ENCODE data around the gene ADRB1. TPM values are rescaled to one million over a fixed set of nuclear protein-coding genes. Genes with fewer than 3 reads are reported as not detected.

ADRB1 gene
- total and polyA plus RNA-seq, 2 donors (not counting 3 experiments of a cell fraction or from before 2014, with no cell fraction given), result 0.23 to 0.97 TPM

DNA sequence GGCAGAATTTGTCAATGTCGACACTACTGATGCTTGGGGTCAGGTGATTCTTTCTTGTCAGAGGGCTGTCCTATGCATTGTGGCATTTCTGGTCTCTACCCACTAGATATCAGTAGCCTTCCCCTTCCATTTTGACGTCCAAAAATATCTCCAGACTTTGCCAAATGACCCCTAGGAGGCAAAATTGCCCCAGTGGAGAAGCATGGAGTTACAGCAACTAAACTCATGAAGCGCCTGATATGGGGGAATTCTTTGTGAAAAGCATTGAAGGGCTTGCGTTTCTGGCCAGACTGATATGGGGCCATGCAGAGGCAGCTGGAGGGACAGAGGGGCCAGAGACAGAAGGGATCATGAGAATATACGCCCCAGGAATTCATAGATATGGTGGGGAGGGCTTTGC lies 43.6 kb downstream of the ADRB1 start:
- dilution Hi-C loops (cut with MboI; ENCODE audit: extremely low pct_ligation_motif_present, low sequenced_read_pairs) (no loop called here), intact Hi-C loops (cut with micrococcal nuclease) (no loop called here)
- Histone ChIP-seq H3K4me1 (ENCODE audit: control insufficient read depth, extremely low read depth, insufficient read depth, low read length) (no peaks in the 10 kb centered on the region), H3K9ac (replicated peaks; ENCODE audit: extremely low read depth, insufficient read depth, low read length) (no peak overlapping the region), H3K4me2 (ENCODE audit: insufficient read depth, low read length) (no peak overlapping the region), H3K79me2 (ENCODE audit: control insufficient read depth, insufficient read depth, low read length) (no peaks in the 10 kb centered on the region), H3K4me3 (replicated peaks in 1 of 3; ENCODE audit: insufficient read depth in 1 of 3, low read depth in 1 of 3, low read length in 3 of 3) (no peak overlapping the region), H3K27ac (ENCODE audit: insufficient read depth, low read depth, low read length) (no peak overlapping the region), H4K20me1 (replicated peaks; ENCODE audit: control insufficient read depth, extremely low read depth, insufficient read depth, low read length) (no peaks in the 10 kb centered on the region), H3K9me3 (replicated peaks; ENCODE audit: control insufficient read depth, insufficient read depth, low read length) (no peaks in the 10 kb centered on the region), H3K27me3 (ENCODE audit: control insufficient read depth in 2 of 2, insufficient read depth in 2 of 2, low read length in 2 of 2) (no peaks in the 10 kb centered on the region), H3K36me3 (ENCODE audit: control insufficient read depth in 2 of 2, extremely low read depth in 1 of 2, insufficient read depth in 2 of 2, low read length in 2 of 2) (no peaks in the 10 kb centered on the region), H3K9me1 (replicated peaks; ENCODE audit: control insufficient read depth, extremely low read depth, insufficient read depth, low read length) (no peaks in the 10 kb centered on the region), H2AFZ (ENCODE audit: low read depth, low read length) (no peak overlapping the region)
- DNase-seq (ENCODE audit: low read depth, low spot score) (no peak), FAIRE-seq (no peak)
- no TSS peak for BruUV-seq (replicated peaks)
- POLR2A ChIA-PET, result no interaction called here
- CTCF ChIA-PET, result interaction anchor here (0.6 to 2.3 kb wide), 5 partner anchors 14 to 288 kb away, joined by 3 to 8 read pairs (median 3); no protein-coding TSS in a partner anchor
- TF ChIP-seq GATA2 (IDR thresholded peaks at IDR 0.05; ENCODE audit: insufficient read depth, insufficient read length, low read depth, low read length) (no peak), MYC (IDR thresholded peaks at IDR 0.05; ENCODE audit: low read depth, low read length) (no peak), EZH2 (IDR thresholded peaks at IDR 0.05; ENCODE audit: borderline replicate concordance, low read depth, low read length, severe bottlenecking) (no peak)

DNA sequence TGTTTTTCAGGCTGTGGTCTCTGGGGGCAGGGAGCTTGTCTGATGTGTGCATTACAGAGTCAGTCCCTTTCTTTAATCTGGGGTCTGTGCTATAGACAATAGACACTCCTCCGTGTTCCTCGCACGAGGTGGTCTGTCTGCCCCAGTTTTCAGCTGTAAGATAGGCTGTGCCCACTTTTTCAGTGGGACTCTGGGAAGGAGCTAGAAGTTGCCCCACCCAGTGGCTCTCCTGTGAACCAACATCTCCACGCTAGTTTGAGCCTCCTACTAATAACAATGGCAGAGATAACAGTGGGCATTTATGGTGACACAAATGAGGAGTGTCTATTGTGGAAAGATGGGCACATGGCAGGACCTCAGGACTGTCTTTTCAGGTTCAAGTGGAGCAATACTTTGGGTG lies 44.0 kb downstream of the ADRB1 start:
- Histone ChIP-seq H3K9me3 (replicated peaks; ENCODE audit: control insufficient read depth, insufficient read depth, low read length) (no peaks in the 10 kb centered on the region), H3K4me3 (replicated peaks in 1 of 3; ENCODE audit: insufficient read depth in 1 of 3, low read depth in 1 of 3, low read length in 3 of 3) (no peak overlapping the region), H3K9me1 (replicated peaks; ENCODE audit: control insufficient read depth, extremely low read depth, insufficient read depth, low read length) (no peaks in the 10 kb centered on the region), H3K4me1 (ENCODE audit: control insufficient read depth, extremely low read depth, insufficient read depth, low read length) (no peaks in the 10 kb centered on the region), H3K4me2 (ENCODE audit: insufficient read depth, low read length) (no peak overlapping the region), H3K9ac (replicated peaks; ENCODE audit: extremely low read depth, insufficient read depth, low read length) (no peak overlapping the region), H3K27me3 (ENCODE audit: control insufficient read depth in 2 of 2, insufficient read depth in 2 of 2, low read length in 2 of 2) (no peaks in the 10 kb centered on the region), H3K36me3 (ENCODE audit: control insufficient read depth in 2 of 2, extremely low read depth in 1 of 2, insufficient read depth in 2 of 2, low read length in 2 of 2) (no peaks in the 10 kb centered on the region), H3K79me2 (ENCODE audit: control insufficient read depth, insufficient read depth, low read length) (no peaks in the 10 kb centered on the region), H2AFZ (ENCODE audit: low read depth, low read length) (no peak overlapping the region), H3K27ac (ENCODE audit: insufficient read depth, low read depth, low read length) (no peak overlapping the region), H4K20me1 (replicated peaks; ENCODE audit: control insufficient read depth, extremely low read depth, insufficient read depth, low read length) (no peaks in the 10 kb centered on the region)
- DNase-seq (ENCODE audit: low read depth, low spot score), result no peak
- intact Hi-C loops (cut with micrococcal nuclease), result no loop called here
- ChIA-PET POLR2A (no interaction called here), CTCF (interaction anchor here (0.6 to 2.3 kb wide), 6 partner anchors 13 to 289 kb away, joined by 3 to 8 read pairs (median 4); no protein-coding TSS in a partner anchor)
- no peak for FAIRE-seq
- TF ChIP-seq EZH2 (IDR thresholded peaks at IDR 0.05; ENCODE audit: borderline replicate concordance, low read depth, low read length, severe bottlenecking) (no peak), MYC (IDR thresholded peaks at IDR 0.05; ENCODE audit: low read depth, low read length) (no peak), FOS (IDR thresholded peaks at IDR 0.05; ENCODE audit: borderline replicate concordance, insufficient read depth, low read length) (no peak), GATA2 (IDR thresholded peaks at IDR 0.05; ENCODE audit: insufficient read depth, insufficient read length, low read depth, low read length) (no peak), JUN (IDR thresholded peaks at IDR 0.05; ENCODE audit: borderline replicate concordance, insufficient read depth, insufficient read length, low read depth) (no peak)
- TF ChIP-seq, protein P1, sequence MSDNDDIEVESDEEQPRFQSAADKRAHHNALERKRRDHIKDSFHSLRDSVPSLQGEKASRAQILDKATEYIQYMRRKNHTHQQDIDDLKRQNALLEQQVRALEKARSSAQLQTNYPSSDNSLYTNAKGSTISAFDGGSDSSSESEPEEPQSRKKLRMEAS (IDR thresholded peaks at IDR 0.05; ENCODE audit: insufficient read depth, insufficient read length), result no peak
- no TSS peak for BruUV-seq (replicated peaks)
- dilution Hi-C loops (cut with MboI; ENCODE audit: extremely low pct_ligation_motif_present, low sequenced_read_pairs), result no loop called here

Data from endothelial cell of umbilical vein (primary cell).